GM12875 (cell line): ENCODE data around the gene CYB5RL.

Experiments used
- H3K4me3 ChIP-seq: one replicate; pipeline ENCODE4 v1.5.1; 2011; ENCODE audit warnings: low read depth, low read length, control low read depth
- CTCF ChIP-seq: IDR thresholded peaks from 2 replicates; pipeline ENCODE4 v1.5.1; 2011; ENCODE audit warnings: low read depth, mild to moderate bottlenecking, control low read depth, inconsistent platforms, low read length, moderate library complexity, borderline replicate concordance; ENCODE audit not compliant: insufficient read depth

CYB5RL gene

DNA sequence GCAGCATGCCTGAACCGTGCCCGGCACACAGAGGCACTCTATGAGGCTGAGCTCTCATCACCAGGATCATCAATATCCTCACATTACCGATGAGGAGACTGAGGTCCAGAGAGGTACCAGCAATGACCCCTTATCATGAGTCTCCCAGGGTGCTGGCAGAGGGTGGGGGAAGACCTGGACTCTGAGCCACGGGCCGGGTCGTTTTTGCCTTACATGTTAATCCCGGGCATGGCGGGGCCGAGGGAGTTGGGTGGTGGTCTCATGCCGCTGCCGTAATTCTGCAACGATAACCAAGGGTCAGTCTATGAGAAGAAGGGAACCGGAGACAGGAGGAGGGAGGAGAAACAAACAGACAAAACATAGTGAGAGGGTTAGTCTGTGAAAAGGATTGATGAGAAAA lies 43.2 kb upstream of the CYB5RL start:
- no peak overlapping the region for H3K4me3 ChIP-seq
- no peak for TF ChIP-seq CTCF

DNA sequence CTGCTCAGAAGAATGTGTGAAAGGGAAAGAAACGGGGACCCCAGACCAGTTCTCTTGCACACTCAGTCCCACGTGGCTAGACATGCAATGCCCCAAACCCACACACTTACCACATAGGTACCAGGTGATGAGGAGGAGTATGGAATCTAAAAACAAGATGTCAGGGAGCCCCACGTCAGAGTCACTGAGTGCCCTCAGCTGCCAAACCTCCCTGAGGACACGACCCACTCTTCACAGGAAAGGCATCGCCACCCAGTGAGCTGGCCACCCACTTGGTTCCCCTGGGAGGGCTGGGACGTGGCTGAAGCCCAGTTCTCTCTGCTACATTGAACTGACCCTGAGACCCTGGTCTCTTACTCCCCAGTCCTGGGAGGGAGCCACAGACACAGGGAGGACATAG lies 41.5 kb upstream of the CYB5RL start:
- no peak for TF ChIP-seq CTCF

GRCh38 chr1:54240741-54241335 lies 41.0 kb upstream of the CYB5RL start:
- TF ChIP-seq CTCF, result no peak
- H3K4me3 ChIP-seq, result no peak overlapping the region

More for the DNA sequence above, 41.5 kb upstream of the CYB5RL start:
- H3K4me3 ChIP-seq, result no peak overlapping the region

- no peak overlapping the region for H3K4me3 ChIP-seq
- TF ChIP-seq CTCF, result no peak
Observed at GRCh38 chr1:54239631-54240031, 39.8 kb upstream of the CYB5RL start.

DNA sequence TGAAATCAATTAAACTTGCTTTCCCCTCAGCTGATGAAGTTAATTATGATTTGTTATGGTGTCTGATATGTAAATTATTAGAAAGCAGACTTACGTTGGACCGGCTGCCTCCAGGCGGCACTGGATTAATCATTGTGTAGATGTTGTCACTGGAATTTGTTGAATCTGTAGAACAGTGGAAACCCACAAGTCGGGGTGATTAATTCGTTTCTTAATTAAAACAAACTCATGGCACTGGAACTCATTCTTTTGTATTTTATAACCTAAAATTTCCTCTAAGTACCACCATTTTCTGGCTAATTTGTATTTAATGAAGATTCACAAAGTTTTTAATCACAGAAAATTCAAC lies 39.2 kb upstream of the CYB5RL start:
- no peak overlapping the region for H3K4me3 ChIP-seq
- no peak for TF ChIP-seq CTCF

- no peak for TF ChIP-seq CTCF
- H3K4me3 ChIP-seq, result no peak overlapping the region
Observed at GRCh38 chr1:54238353-54239034, 38.7 kb upstream of the CYB5RL start.

GRCh38 chr1:54237586-54237985 lies 37.8 kb upstream of the CYB5RL start:
- no peak overlapping the region for H3K4me3 ChIP-seq
- TF ChIP-seq CTCF, result no peak
